HepG2 (cell line): ENCODE data around the gene RSKR. TPM values are rescaled to one million over a fixed set of nuclear protein-coding genes. Genes with fewer than 3 reads are reported as not detected.
A peak's percentile ranks its signal among the peaks of the same experiment; 100 is the strongest.

ENCODE experiments used
- HMG20B ChIP-seq: conservative IDR thresholded peaks from 2 replicates; pipeline ENCODE4 v1.6.1; 2016; ENCODE audit warnings: missing genetic modification reagents, missing compliant biosample characterization
- HNF4A ChIP-seq: sonication (generic); formaldehyde crosslinking; IDR thresholded peaks from 2 replicates; pipeline ENCODE4 v1.4.0; 2020; ENCODE audit warnings: missing genetic modification reagents
- MLLT10 ChIP-seq: sonication (generic); formaldehyde crosslinking; IDR thresholded peaks from 2 replicates; pipeline ENCODE4 v1.4.0; 2020; ENCODE audit warnings: missing genetic modification reagents
- NR2F1 ChIP-seq, 2 experiments: fragments of 450-650 bp in 1 of 2; formaldehyde crosslinking in 1 of 2; IDR thresholded peaks; 2 replicates each; pipeline versions ENCODE4 v1.5.0 to v1.6.1; 2016 to 2020; ENCODE audit warnings: mild to moderate bottlenecking in 1 of 2, missing compliant biosample characterization in 1 of 2, missing genetic modification reagents in 1 of 2, moderate library complexity in 1 of 2
- SUZ12 ChIP-seq: fragments of 150-350 bp; IDR thresholded peaks from 2 replicates; pipeline ENCODE4 v1.6.1; 2014; ENCODE audit warnings: low read depth, low read length
- TRAFD1 ChIP-seq: sonication (generic); formaldehyde crosslinking; IDR thresholded peaks from 2 replicates; pipeline ENCODE4 v1.5.1; 2020; ENCODE audit warnings: missing genetic modification reagents, mild to moderate bottlenecking, borderline replicate concordance
- ZNF138 ChIP-seq: sonication (generic); formaldehyde crosslinking; IDR thresholded peaks from 2 replicates; pipeline ENCODE4 v1.5.0; 2020; ENCODE audit warnings: mild to moderate bottlenecking, low read depth, missing genetic modification reagents
- ZNF234 ChIP-seq: sonication (generic); formaldehyde crosslinking; conservative IDR thresholded peaks from 2 replicates; pipeline ENCODE4 v1.5.1; 2020; ENCODE audit warnings: mild to moderate bottlenecking, missing genetic modification reagents
- ZNF326 ChIP-seq: sonication (generic); formaldehyde crosslinking; IDR thresholded peaks from 2 replicates; pipeline ENCODE4 v1.4.0; 2020; ENCODE audit warnings: missing genetic modification reagents, borderline replicate concordance
- ZNF710 ChIP-seq: sonication (generic); formaldehyde crosslinking; IDR thresholded peaks from 2 replicates; pipeline ENCODE4 v1.5.0; 2020; ENCODE audit warnings: mild to moderate bottlenecking, missing genetic modification reagents, borderline replicate concordance
- ZNF749 ChIP-seq: sonication (generic); formaldehyde crosslinking; IDR thresholded peaks from 2 replicates; pipeline ENCODE4 v1.8.0; 2022; ENCODE audit warnings: mild to moderate bottlenecking, missing genetic modification reagents, moderate library complexity, borderline replicate concordance
- polyA plus RNA-seq, 8 experiments: library from polyadenylated mRNA; depleted of rRNA in 3 of 8; stranded (reverse) in 7 of 8; unstranded in 1 of 8; fragments of >200 nt; fragmentation: Illumina TruSeq in 4 of 8; extraction: Trizol in 4 of 8; gene quantifications; 2 replicates each; pipeline versions ENCODE4 v1.2.1 to v1.2.3, GENCODE V29; 2011 to 2016; ENCODE audit warnings: low read depth in 4 of 8, missing spikeins in 1 of 8, mixed read lengths in 1 of 8; ENCODE audit not compliant: insufficient read depth in 1 of 8
- total RNA-seq, 5 experiments: library from RNA; depleted of rRNA; stranded (reverse); fragments of >200 nt; fragmentation: Illumina TruSeq; extraction: Trizol; gene quantifications; 2 replicates each; pipeline ENCODE4 v1.2.3, GENCODE V29; 2016; ENCODE audit warnings: low read depth in 1 of 5
- TF ChIP-seq, protein P1 (sequence below): sonication (generic); formaldehyde crosslinking; IDR thresholded peaks from 2 replicates; pipeline ENCODE4 v1.4.0; 2020; ENCODE audit warnings: low read depth, missing genetic modification reagents
- TF ChIP-seq, protein P2 (sequence below): sonication (generic); formaldehyde crosslinking; IDR thresholded peaks from 2 replicates; pipeline ENCODE4 v1.4.0; 2020; ENCODE audit warnings: missing genetic modification reagents
- TF ChIP-seq, protein P3 (sequence below): sonication (generic); formaldehyde crosslinking; IDR thresholded peaks from 2 replicates; pipeline ENCODE4 v1.8.0; 2022; ENCODE audit warnings: mild to moderate bottlenecking, missing genetic modification reagents, borderline replicate concordance

Gene RSKR
- total and polyA plus RNA-seq, 2 of the 13 experiments (the other 11 are each of a cell fraction or from before 2014, with no cell fraction given): 5.0 to 10.4 TPM

DNA sequence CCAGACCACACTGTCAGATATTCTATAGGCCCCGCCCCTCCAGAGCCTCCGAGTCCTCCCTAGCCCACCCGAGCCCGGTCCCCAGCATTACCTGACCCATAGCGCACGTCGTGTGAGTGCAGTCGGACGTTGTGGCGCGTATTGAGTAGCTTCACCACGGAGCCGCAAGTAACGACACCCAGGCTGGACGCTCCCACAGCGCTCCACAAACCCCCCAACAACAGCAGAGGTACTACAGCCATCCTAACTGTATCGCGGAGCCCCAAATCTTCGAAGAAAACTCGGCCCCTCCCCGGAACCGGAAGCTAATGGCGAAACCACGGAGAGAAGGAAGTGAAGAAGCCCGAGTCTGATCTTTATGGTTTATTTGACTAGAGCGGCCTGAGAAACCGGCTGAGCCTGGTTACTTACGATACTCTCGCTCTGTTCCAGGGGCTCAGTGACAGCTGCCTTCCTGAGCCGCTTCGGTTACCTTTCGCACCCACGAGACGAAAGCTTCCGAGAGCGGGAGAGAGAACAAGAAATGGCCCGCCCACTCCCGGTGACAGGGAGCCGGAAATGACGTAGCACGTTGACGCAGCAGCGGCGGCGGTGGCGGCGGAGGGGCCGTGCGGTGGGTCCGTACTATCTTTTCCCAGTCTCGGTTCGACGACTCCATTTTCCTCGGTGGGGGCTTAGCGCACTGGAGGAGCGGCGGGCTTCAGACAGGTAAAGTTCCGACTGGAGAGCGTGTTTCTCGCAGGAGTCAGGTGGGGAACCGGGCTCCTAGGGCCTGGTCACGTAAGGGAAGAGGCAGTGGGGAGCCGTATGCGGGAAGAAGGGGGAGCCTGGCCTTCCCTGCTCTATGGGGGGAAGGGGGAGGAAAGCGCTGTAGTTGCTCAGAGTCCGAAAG lies 47.9 kb upstream of the RSKR start, which contains the start of the genes SDF2 and SUPT6H (continued):
- TF ChIP-seq, protein P1, sequence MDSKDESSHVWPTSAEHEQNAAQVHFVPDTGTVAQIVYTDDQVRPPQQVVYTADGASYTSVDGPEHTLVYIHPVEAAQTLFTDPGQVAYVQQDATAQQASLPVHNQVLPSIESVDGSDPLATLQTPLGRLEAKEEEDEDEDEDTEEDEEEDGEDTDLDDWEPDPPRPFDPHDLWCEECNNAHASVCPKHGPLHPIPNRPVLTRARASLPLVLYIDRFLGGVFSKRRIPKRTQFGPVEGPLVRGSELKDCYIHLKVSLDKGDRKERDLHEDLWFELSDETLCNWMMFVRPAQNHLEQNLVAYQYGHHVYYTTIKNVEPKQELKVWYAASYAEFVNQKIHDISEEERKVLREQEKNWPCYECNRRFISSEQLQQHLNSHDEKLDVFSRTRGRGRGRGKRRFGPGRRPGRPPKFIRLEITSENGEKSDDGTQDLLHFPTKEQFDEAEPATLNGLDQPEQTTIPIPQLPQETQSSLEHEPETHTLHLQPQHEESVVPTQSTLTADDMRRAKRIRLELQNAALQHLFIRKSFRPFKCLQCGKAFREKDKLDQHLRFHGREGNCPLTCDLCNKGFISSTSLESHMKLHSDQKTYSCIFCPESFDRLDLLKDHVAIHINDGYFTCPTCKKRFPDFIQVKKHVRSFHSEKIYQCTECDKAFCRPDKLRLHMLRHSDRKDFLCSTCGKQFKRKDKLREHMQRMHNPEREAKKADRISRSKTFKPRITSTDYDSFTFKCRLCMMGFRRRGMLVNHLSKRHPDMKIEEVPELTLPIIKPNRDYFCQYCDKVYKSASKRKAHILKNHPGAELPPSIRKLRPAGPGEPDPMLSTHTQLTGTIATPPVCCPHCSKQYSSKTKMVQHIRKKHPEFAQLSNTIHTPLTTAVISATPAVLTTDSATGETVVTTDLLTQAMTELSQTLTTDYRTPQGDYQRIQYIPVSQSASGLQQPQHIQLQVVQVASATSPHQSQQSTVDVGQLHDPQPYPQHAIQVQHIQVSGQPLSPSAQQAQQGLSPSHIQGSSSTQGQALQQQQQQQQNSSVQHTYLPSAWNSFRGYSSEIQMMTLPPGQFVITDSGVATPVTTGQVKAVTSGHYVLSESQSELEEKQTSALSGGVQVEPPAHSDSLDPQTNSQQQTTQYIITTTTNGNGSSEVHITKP (CRISPR knock-in tag): peak; percentile 89; the same call in 1 of the 2 replicates
- TF ChIP-seq ZNF749 (CRISPR knock-in tag): no peak
- TF ChIP-seq HMG20B (CRISPR knock-in tag): 0 out of 2 replicates have a peak, but pooled peaks have one; percentile 21
- TF ChIP-seq TRAFD1 (CRISPR knock-in tag): no peak
- TF ChIP-seq, protein P2, sequence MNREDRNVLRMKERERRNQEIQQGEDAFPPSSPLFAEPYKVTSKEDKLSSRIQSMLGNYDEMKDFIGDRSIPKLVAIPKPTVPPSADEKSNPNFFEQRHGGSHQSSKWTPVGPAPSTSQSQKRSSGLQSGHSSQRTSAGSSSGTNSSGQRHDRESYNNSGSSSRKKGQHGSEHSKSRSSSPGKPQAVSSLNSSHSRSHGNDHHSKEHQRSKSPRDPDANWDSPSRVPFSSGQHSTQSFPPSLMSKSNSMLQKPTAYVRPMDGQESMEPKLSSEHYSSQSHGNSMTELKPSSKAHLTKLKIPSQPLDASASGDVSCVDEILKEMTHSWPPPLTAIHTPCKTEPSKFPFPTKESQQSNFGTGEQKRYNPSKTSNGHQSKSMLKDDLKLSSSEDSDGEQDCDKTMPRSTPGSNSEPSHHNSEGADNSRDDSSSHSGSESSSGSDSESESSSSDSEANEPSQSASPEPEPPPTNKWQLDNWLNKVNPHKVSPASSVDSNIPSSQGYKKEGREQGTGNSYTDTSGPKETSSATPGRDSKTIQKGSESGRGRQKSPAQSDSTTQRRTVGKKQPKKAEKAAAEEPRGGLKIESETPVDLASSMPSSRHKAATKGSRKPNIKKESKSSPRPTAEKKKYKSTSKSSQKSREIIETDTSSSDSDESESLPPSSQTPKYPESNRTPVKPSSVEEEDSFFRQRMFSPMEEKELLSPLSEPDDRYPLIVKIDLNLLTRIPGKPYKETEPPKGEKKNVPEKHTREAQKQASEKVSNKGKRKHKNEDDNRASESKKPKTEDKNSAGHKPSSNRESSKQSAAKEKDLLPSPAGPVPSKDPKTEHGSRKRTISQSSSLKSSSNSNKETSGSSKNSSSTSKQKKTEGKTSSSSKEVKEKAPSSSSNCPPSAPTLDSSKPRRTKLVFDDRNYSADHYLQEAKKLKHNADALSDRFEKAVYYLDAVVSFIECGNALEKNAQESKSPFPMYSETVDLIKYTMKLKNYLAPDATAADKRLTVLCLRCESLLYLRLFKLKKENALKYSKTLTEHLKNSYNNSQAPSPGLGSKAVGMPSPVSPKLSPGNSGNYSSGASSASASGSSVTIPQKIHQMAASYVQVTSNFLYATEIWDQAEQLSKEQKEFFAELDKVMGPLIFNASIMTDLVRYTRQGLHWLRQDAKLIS (CRISPR knock-in tag): no peak
- no peak for TF ChIP-seq ZNF326 (CRISPR knock-in tag)
- TF ChIP-seq, protein P3, sequence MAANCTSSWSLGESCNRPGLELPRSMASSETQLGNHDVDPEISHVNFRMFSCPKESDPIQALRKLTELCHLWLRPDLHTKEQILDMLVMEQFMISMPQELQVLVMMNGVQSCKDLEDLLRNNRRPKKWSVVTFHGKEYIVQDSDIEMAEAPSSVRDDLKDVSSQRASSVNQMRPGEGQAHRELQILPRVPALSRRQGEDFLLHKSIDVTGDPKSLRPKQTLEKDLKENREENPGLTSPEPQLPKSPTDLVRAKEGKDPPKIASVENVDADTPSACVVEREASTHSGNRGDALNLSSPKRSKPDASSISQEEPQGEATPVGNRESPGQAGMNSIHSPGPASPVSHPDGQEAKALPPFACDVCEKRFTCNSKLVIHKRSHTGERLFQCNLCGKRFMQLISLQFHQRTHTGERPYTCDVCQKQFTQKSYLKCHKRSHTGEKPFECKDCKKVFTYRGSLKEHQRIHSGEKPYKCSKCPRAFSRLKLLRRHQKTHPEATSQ (CRISPR knock-in tag): peak; percentile 56; the same call in 1 of the 2 replicates
- TF ChIP-seq ZNF710 (CRISPR knock-in tag): no peak
- TF ChIP-seq NR2F1 (CRISPR knock-in tag; IDR thresholded peaks at IDR 0.05): no peak
- TF ChIP-seq HNF4A (CRISPR knock-in tag): no peak
- no peak for TF ChIP-seq SUZ12
- no peak for TF ChIP-seq ZNF234 (CRISPR knock-in tag)
- TF ChIP-seq ZNF138 (CRISPR knock-in tag): no peak
- TF ChIP-seq MLLT10: no peak
